Body of pancreas (tissue), 4 donors: ENCODE data around the gene SH3D19. TPM values are rescaled to one million over a fixed set of nuclear protein-coding genes. Genes with fewer than 3 reads are reported as not detected.

ENCODE experiments used
- ATAC-seq: fragments of 150-250 bp; one replicate; pipeline ENCODE4 v1.9.1; 2016
- DNase-seq, 4 donors: peaks; one replicate each; pipeline ENCODE4 v3.0.0-alpha.2; 2019
- H3K27ac ChIP-seq, 4 donors: fragments of 200-600 bp; sonication (generic); 1 replicate in 3 of 4; 2 replicates in 1 of 4; pipeline versions ENCODE4 v1.5.1 to v1.6.1; 2016 to 2019; ENCODE audit warnings: mild to moderate bottlenecking in 1 of 4, mixed read lengths in 1 of 4, moderate library complexity in 1 of 4
- H3K27me3 ChIP-seq, 2 donors: fragments of 200-600 bp; sonication (generic); one replicate each; pipeline ENCODE4 v1.6.0; 2016; ENCODE audit warnings: mild to moderate bottlenecking in 1 of 2
- H3K36me3 ChIP-seq, 2 donors: fragments of 200-600 bp; sonication (generic); replicated peaks in 1 of 2; 2 replicates each; pipeline ENCODE4 v1.5.1; 2016; ENCODE audit warnings: low read depth in 2 of 2; ENCODE audit not compliant: insufficient read depth in 1 of 2
- H3K4me1 ChIP-seq: fragments of 200-600 bp; sonication (generic); one replicate; pipeline ENCODE4 v1.6.0; 2016
- H3K4me3 ChIP-seq, 2 donors: fragments of 200-600 bp; sonication (generic); 1 replicate in 1 of 2; 2 replicates in 1 of 2; pipeline ENCODE4 v1.5.1; 2016 to 2019
- H3K9me3 ChIP-seq, 3 donors: fragments of 200-600 bp; sonication (generic); 1 replicate in 2 of 3; 2 replicates in 1 of 3; pipeline ENCODE4 v1.5.1; 2016
- CTCF ChIP-seq, 7 experiments: fragments of 450-650 bp in 4 of 7; fragments of 200-600 bp in 3 of 7; sonication (generic) in 3 of 7; IDR thresholded peaks; one replicate each; pipeline ENCODE4 v1.5.1; 2016 to 2019; ENCODE audit warnings: antibody characterized with exemption in 7 of 7
- POLR2A ChIP-seq, 3 donors: fragments of 450-650 bp; IDR thresholded peaks; one replicate each; pipeline ENCODE4 v1.6.1; 2016; ENCODE audit warnings: antibody characterized with exemption in 3 of 3, mild to moderate bottlenecking in 2 of 3
- WGBS, 2 donors: methylation state at CpG; one replicate each; pipeline ENCODE4 v1.1.5; 2017; 5-methylcytosine and 5-hydroxymethylcytosine counted together
- intact Hi-C: fragments of 100-400 bp; cut with DNase I; formaldehyde crosslinking; loops from one replicate; pipeline ENCODE4 v1.15.1; 2023
- total RNA-seq, 2 donors: library from RNA; depleted of rRNA; stranded (reverse); fragments of >200 nt; gene quantifications; one replicate each; pipeline ENCODE4 v1.1.0, GENCODE V29; 2016

SH3D19 gene
- total RNA-seq, 2 donors from 2014 or later = 38.1 to 42.8 TPM

- H3K27ac ChIP-seq = peak overlapping the region in 2 of 4 donors; percentile 28 to 52
- TF ChIP-seq POLR2A (IDR thresholded peaks at IDR 0.05) (no peak), CTCF (IDR thresholded peaks at IDR 0.05) (no peak)
- WGBS, 2 donors = 78 to 82% methylated on average over 6 of the region's 6 CpGs
- H3K36me3 ChIP-seq = no peaks in the 10 kb centered on the region
- H3K27me3 ChIP-seq = no peaks in the 10 kb centered on the region
- peaks cover 6% of the 10 kb centered on the region for H3K4me1 ChIP-seq
- no peak overlapping the region for H3K4me3 ChIP-seq
- no peaks in the 10 kb centered on the region for H3K9me3 ChIP-seq
- DNase-seq (no peak), ATAC-seq (no peak)
- intact Hi-C loops = no loop called here
These were observed 97.0 kb downstream of the SH3D19 start for GRCh38 chr4:151228189-151229119.

GRCh38 chr4:151227731-151228130 lies 97.7 kb downstream of the SH3D19 start:
- TF ChIP-seq CTCF (IDR thresholded peaks at IDR 0.05) (no peak), POLR2A (IDR thresholded peaks at IDR 0.05) (peak in 1 of 3 donors; percentile 7)
- H3K27ac ChIP-seq = peak overlapping the region in 2 of 4 donors; percentile 28 to 52
- WGBS, 2 donors = 32 to 44% methylated on average over 3 of the region's 3 CpGs
- ATAC-seq (peak; percentile 55), DNase-seq (peak in 3 of 4 donors; percentile 33 to 47 (median 33))
- intact Hi-C loops = no loop called here
- peaks cover 6% of the 10 kb centered on the region for H3K4me1 ChIP-seq
- no peak overlapping the region for H3K4me3 ChIP-seq
- no peaks in the 10 kb centered on the region for H3K9me3 ChIP-seq
- no peaks in the 10 kb centered on the region for H3K27me3 ChIP-seq
- H3K36me3 ChIP-seq = no peaks in the 10 kb centered on the region

- Histone ChIP-seq H3K27ac (peak overlapping the region in 1 of 4 donors; percentile 28), H3K4me1 (peaks cover 6% of the 10 kb centered on the region), H3K9me3 (no peaks in the 10 kb centered on the region), H3K36me3 (no peaks in the 10 kb centered on the region), H3K27me3 (no peaks in the 10 kb centered on the region), H3K4me3 (no peak overlapping the region)
- ATAC-seq (no peak), DNase-seq (no peak)
- intact Hi-C loops = no loop called here
- TF ChIP-seq CTCF (IDR thresholded peaks at IDR 0.05) = no peak
- TF ChIP-seq POLR2A (IDR thresholded peaks at IDR 0.05) = no peak
- 87 to 90% methylated on average over 1 of the region's 1 CpG for WGBS, 2 donors
These were observed 98.2 kb downstream of the SH3D19 start for GRCh38 chr4:151227172-151227571.

GRCh38 chr4:151226004-151226932 lies 99.1 kb downstream of the SH3D19 start:
- no peak for TF ChIP-seq CTCF (IDR thresholded peaks at IDR 0.05)
- no peak for TF ChIP-seq POLR2A (IDR thresholded peaks at IDR 0.05)
- DNase-seq = no peak
- no peak overlapping the region for H3K4me3 ChIP-seq
- H3K4me1 ChIP-seq = peaks cover 6% of the 10 kb centered on the region
- no peak for ATAC-seq
- no peak overlapping the region for H3K27ac ChIP-seq
- no peaks in the 10 kb centered on the region for H3K36me3 ChIP-seq
- intact Hi-C loops = no loop called here
- H3K27me3 ChIP-seq = no peaks in the 10 kb centered on the region
- no peaks in the 10 kb centered on the region for H3K9me3 ChIP-seq
- WGBS, 2 donors = 72 to 74% methylated on average over 10 of the region's 10 CpGs
